Smooth muscle cell (in vitro differentiated cells): ENCODE measurements around the gene MTHFSD. TPM values are rescaled to one million over a fixed set of nuclear protein-coding genes. Genes with fewer than 3 reads are reported as not detected.

ENCODE experiments used
- DNase-seq: peaks from one replicate; lab custom pipeline; 2025; ENCODE audit not compliant: unreplicated experiment; lab: John Stamatoyannopoulos, UW
- H2AFZ ChIP-seq: fragments of 200-600 bp; sonication (generic); 2 replicates; pipeline ENCODE4 v1.6.0; 2016; ENCODE audit warnings: antibody characterized with exemption, low read depth, mild to moderate bottlenecking
- H3F3A ChIP-seq: fragments of 200-600 bp; sonication (generic); 2 replicates; pipeline ENCODE4 v1.6.0; 2017; ENCODE audit warnings: antibody characterized with exemption, low read depth
- H3K27ac ChIP-seq: fragments of 200-600 bp; sonication (generic); 2 replicates; pipeline ENCODE4 v1.5.1; 2016; ENCODE audit warnings: low read depth, mild to moderate bottlenecking
- H3K27me3 ChIP-seq: fragments of 200-600 bp; sonication (generic); 2 replicates; pipeline ENCODE4 v1.6.1; 2016; ENCODE audit warnings: low read depth, mild to moderate bottlenecking
- H3K36me3 ChIP-seq: fragments of 200-600 bp; sonication (generic); 2 replicates; pipeline ENCODE4 v1.5.1; 2016; ENCODE audit warnings: low read depth
- H3K4me1 ChIP-seq: fragments of 200-600 bp; sonication (generic); 2 replicates; pipeline ENCODE4 v1.5.1; 2016; ENCODE audit warnings: low read depth
- H3K4me2 ChIP-seq: fragments of 200-600 bp; sonication (generic); 2 replicates; pipeline ENCODE4 v1.6.0; 2016; ENCODE audit warnings: mild to moderate bottlenecking
- H3K4me3 ChIP-seq: fragments of 200-600 bp; sonication (generic); 2 replicates; pipeline ENCODE4 v1.5.1; 2016; ENCODE audit warnings: mild to moderate bottlenecking
- H3K79me2 ChIP-seq: fragments of 200-600 bp; sonication (generic); 2 replicates; pipeline ENCODE4 v1.6.0; 2016; ENCODE audit warnings: low read depth, mild to moderate bottlenecking
- H3K9ac ChIP-seq: fragments of 200-600 bp; sonication (generic); 2 replicates; pipeline ENCODE4 v1.6.0; 2016; ENCODE audit warnings: low read depth
- H3K9me3 ChIP-seq: fragments of 200-600 bp; sonication (generic); replicated peaks from 2 replicates; pipeline ENCODE4 v1.5.1; 2016; ENCODE audit warnings: low read depth
- H4K20me1 ChIP-seq: fragments of 200-600 bp; sonication (generic); 2 replicates; pipeline ENCODE4 v1.6.0; 2016; ENCODE audit warnings: low read depth
- CTCF ChIP-seq: fragments of 200-600 bp; sonication (generic); IDR thresholded peaks from 2 replicates; pipeline ENCODE4 v1.5.1; 2017; ENCODE audit warnings: borderline replicate concordance, mild to moderate bottlenecking, antibody characterized with exemption; ENCODE audit not compliant: insufficient read depth, poor library complexity, severe bottlenecking
- WGBS: methylation state at CpG from one replicate; pipeline ENCODE4 v1.1.7; 2016; ENCODE audit warnings: low lambda C conversion rate; 5-methylcytosine and 5-hydroxymethylcytosine counted together
- polyA plus RNA-seq: library from polyadenylated mRNA; unstranded; fragments of >200 nt; fragmentation: Nextera tagmentation; extraction: Ambion mirVana; gene quantifications from 2 replicates; pipeline ENCODE4 v1.2.1, GENCODE V29; 2016
- total RNA-seq: library from RNA; depleted of rRNA; stranded (reverse); fragments of >200 nt; gene quantifications from 2 replicates; pipeline ENCODE4 v1.2.3, GENCODE V29; 2014

The MTHFSD gene
- total and polyA plus RNA-seq, 2 experiments from 2014 or later, result 13.3 to 23.0 TPM

- no peak for TF ChIP-seq CTCF
- H3K4me3 ChIP-seq, result no peak overlapping the region
- H3K9me3 ChIP-seq, result no peaks in the 10 kb centered on the region
- H4K20me1 ChIP-seq, result no peaks in the 10 kb centered on the region
- no peaks in the 10 kb centered on the region for H3K27me3 ChIP-seq
- no peaks in the 10 kb centered on the region for H3K36me3 ChIP-seq
- no peaks in the 10 kb centered on the region for H3K79me2 ChIP-seq
- no peak overlapping the region for H2AFZ ChIP-seq
- no peak overlapping the region for H3K4me2 ChIP-seq
- H3F3A ChIP-seq, result no peaks in the 10 kb centered on the region
- 91% methylated on average over 6 of the region's 6 CpGs for WGBS
- no peaks in the 10 kb centered on the region for H3K4me1 ChIP-seq
- no peak for DNase-seq
- no peak overlapping the region for H3K9ac ChIP-seq
- H3K27ac ChIP-seq, result no peak overlapping the region
Observed at GRCh38 chr16:86524029-86524428, 31.0 kb downstream of the MTHFSD start.

GRCh38 chr16:86523166-86523740 lies 31.8 kb downstream of the MTHFSD start:
- H3K36me3 ChIP-seq, result no peaks in the 10 kb centered on the region
- WGBS, result 72% methylated on average over 5 of the region's 5 CpGs
- no peak overlapping the region for H3K4me2 ChIP-seq
- TF ChIP-seq CTCF, result no peak
- H2AFZ ChIP-seq, result no peak overlapping the region
- H3K4me3 ChIP-seq, result no peak overlapping the region
- no peak for DNase-seq
- H3K27me3 ChIP-seq, result no peaks in the 10 kb centered on the region
- no peak overlapping the region for H3K9ac ChIP-seq
- no peaks in the 10 kb centered on the region for H3K79me2 ChIP-seq
- no peaks in the 10 kb centered on the region for H4K20me1 ChIP-seq
- H3K27ac ChIP-seq, result no peak overlapping the region
- no peaks in the 10 kb centered on the region for H3F3A ChIP-seq
- no peaks in the 10 kb centered on the region for H3K4me1 ChIP-seq
- no peaks in the 10 kb centered on the region for H3K9me3 ChIP-seq

GRCh38 chr16:86522634-86523033 lies 32.4 kb downstream of the MTHFSD start:
- Histone ChIP-seq H3K27ac (no peak overlapping the region), H3K4me3 (no peak overlapping the region), H3K79me2 (no peaks in the 10 kb centered on the region), H3K4me1 (no peaks in the 10 kb centered on the region), H3K27me3 (no peaks in the 10 kb centered on the region), H3K36me3 (no peaks in the 10 kb centered on the region), H3K4me2 (no peak overlapping the region), H4K20me1 (no peaks in the 10 kb centered on the region), H3K9ac (no peak overlapping the region), H3K9me3 (no peaks in the 10 kb centered on the region), H3F3A (no peaks in the 10 kb centered on the region), H2AFZ (no peak overlapping the region)
- no peak for TF ChIP-seq CTCF
- WGBS, result 89% methylated on average over 16 of the region's 16 CpGs
- no peak for DNase-seq
